HG03571 (cell line): ENCODE measurements around the gene LRRC4C.

ENCODE experiments used
- ATAC-seq: cut with Tn5 transposase; IDR thresholded peaks from one replicate; pipeline ENCODE4 v1.9.1; 2021; ENCODE audit not compliant: unreplicated experiment

The LRRC4C gene

DNA sequence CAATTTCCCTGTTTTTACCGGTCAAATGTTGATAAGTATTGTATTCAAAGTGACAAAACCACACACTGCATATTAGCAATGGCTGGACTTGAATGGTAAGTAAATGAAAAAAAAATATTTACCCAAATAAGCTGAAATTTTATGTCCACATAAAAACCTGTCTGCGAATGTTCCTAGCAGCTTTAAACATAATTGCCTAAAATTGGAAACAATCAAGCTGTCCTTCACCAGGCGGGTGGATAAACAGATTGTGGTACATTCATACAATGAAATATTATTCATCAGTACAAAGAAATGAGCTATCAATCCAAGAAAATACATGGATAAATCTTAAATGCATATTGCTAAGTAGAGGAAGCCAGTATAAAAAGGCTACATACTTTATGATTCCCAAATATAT, 1067.8 kb downstream of the LRRC4C start:
- no peak for ATAC-seq

GRCh38 chr11:40388097-40388818, 1071.2 kb downstream of the LRRC4C start:
- no peak for ATAC-seq

DNA sequence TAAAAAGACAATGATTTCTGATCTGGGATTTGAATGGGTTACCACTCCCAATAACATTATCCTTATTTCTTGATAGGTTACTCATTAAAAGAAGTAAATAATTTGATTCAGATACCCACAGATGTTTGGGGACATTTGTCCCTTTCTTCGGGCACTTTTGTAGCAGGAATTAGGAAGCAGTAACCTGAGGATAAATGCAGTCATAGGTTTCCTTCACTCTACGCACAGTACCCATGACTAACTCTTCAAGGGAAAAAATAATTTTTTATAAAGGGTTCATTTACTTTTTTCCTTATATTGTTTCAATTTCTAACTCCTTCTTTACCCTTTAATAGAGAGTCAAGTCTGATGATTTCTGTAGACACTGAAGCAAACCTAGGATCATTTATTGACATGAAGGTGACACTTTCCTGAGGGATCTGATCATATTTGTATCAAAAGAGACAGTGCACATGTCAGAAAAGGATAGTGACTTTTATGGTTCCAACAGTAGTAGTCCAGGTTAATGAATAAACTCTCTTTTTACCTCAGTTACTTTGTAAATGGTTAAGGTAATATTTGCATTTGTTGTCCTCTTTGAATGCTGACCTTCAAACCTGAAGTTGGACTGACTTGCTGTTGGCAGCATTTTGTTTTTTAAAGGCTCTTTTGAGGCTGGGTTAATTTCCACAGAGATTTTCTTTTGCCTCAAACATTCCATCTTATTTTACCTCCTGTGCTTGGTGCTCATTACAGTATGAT, 1072.0 kb downstream of the LRRC4C start:
- ATAC-seq, result no peak

GRCh38 chr11:40384991-40385390, 1074.5 kb downstream of the LRRC4C start:
- no peak for ATAC-seq

DNA sequence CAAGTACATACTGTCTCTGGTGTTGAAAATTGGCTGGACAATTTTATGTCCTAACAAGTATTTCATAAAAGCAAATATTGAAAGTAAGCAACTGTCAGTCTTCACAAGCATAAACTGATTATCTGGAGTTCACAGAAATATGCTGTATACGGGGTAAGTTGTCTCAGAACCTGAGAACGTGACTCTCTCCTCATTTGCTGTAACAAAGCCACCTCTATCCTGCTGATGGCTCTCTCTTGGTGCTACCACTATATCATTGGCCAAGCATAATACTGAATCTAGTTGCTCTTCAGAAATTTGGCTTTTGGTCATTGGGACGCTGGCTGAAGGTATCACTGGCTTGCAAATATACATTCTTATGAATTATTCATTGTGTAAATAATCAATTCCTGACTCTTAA, 1078.0 kb downstream of the LRRC4C start:
- ATAC-seq, result no peak

GRCh38 chr11:40380835-40381234, 1078.6 kb downstream of the LRRC4C start:
- no peak for ATAC-seq

DNA sequence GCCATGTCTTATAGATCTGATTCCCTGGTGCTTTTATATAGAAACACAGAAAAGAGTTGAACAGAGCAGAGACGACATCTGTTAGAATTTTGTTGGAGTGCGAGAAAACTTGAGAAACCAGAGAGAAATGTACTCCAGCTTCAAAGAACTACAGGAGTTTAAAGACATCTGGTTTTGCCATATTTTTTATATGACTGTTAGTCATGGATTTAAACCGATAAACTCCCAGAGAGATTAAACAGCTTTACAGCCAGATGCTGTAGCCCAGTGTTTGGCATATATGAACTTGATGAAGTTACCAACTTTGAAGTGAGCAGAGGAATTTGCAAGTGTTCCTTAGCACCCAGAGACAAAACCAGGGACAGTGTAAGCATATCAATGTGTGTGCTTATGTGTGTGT, 1083.1 kb downstream of the LRRC4C start:
- ATAC-seq, result no peak

GRCh38 chr11:40370821-40371616, 1088.4 kb downstream of the LRRC4C start:
- ATAC-seq, result no peak

DNA sequence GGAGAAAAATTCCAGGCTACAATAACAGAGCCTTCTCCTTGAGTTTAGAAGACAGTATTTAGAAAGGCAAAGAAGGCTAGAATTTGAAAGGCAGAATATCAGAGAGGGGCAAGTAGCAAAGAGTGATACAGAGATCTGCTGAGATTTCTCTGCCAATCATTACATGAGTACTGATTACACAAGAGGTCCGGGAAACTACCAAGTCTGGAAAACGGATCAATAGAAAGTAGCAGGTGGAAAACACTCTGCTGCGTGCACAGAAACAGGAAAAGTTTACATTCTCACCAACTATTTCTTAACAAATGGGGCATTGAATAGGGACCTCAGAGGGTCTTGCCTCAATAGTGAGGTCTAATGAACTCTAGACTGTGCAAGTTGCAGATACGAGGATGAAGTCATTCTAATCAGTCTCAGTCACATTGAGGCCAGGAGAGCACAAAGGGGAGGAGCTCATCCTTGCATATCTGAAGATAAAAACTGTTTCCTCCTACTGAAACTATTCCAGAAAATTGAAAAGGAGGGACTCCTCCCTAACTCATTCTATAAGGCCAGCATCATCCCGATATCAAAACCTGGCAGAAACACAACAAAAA, 1099.2 kb downstream of the LRRC4C start:
- ATAC-seq, result no peak

DNA sequence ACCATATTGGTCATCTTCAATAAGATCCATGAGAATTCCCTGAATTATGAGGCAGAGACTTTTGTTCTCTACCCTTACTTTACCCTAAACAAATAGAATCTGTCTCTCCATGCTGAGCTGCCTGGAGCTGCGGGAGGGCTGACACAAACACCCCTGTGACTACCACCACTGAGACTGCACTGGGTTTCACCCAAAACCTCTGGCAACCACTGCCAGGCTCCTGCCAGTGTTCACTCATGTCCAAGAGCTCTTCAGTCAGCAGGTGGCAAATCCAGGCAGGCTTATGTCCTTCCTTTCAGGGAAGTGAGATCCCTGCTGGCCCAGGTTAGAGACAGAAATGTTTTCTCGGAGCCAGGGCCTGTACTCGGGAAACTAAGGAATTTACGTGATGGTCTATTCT, 1105.3 kb downstream of the LRRC4C start:
- no peak for ATAC-seq

DNA sequence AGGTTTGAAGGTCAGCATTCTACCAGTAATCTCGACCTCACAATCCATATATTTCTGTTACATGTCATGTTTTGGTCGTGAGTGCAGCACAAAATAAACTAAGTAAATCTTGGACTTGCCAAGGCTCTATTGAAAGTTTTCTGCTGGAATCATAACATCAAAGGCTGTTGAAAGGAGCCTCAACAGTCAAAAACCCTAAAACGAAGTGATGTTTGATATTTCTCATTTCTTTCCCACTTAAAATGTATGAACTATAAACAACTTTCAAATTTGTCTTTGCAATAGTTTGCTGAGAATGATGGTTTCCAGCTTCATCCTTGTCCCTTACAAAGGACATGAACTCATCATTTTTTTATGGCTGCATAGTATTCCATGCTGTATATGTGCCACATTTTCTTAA, 1118.5 kb downstream of the LRRC4C start:
- ATAC-seq, result no peak

DNA sequence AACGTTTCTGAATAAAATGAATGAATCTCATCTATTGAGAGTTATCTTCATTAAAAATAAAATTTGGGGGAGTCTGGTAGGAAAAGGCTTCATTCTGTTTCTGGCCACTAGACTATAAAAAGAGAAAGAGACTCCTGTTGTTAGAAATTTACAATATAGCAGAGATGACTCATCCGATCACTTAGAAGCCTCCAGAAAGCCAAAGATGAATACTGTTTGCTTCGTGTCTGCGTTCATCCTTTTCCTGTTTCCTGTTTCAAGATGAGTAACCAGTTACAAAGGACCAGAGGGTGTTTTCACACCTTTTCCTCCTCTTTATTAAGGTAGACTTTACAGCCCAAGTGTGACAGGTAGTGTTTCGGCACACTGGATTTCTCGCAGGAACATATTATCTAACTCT, 1120.7 kb downstream of the LRRC4C start:
- ATAC-seq, result no peak

GRCh38 chr11:40338062-40338461, 1121.4 kb downstream of the LRRC4C start:
- ATAC-seq, result no peak

- no peak for ATAC-seq
Measured at GRCh38 chr11:40337118-40337517, 1122.3 kb downstream of the LRRC4C start.

GRCh38 chr11:40328890-40329614, 1130.4 kb downstream of the LRRC4C start:
- no peak for ATAC-seq

DNA sequence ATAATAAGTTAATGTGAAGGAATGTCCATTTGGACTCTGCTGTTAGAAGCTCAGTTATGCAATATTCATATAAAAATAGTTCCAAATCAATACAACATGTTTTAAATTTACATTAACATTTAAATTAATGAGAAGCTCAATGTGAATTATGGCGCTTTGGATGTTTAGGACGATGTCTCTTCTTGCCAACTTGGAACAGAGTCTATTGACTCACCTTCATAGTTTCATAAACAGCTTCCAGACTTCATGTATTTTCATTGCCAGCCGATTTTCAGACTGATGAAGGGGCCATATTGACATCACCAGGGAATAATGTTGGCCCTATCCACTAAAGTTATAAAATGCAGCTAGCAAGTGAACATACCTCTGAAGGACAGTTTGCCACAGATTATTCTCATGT, 1136.2 kb downstream of the LRRC4C start:
- no peak for ATAC-seq

DNA sequence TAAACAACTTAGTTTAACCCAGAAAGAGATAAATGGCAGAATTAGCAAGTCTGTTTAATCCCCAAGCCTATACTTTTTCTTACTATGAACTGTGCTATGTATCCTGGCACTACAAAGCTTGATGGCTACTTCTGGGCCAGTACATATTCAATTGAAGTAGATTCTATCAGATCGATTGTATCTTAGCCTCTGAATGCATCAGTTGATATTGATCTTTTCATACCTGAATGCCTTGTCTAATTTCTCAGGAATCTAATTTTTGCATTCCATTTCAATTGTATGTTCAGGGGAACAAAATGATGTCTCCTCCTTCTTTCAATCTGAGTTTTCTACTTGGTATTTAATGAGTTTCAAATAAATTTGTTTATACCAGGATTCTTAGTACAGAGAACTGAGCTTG, 1137.9 kb downstream of the LRRC4C start:
- ATAC-seq, result no peak

DNA sequence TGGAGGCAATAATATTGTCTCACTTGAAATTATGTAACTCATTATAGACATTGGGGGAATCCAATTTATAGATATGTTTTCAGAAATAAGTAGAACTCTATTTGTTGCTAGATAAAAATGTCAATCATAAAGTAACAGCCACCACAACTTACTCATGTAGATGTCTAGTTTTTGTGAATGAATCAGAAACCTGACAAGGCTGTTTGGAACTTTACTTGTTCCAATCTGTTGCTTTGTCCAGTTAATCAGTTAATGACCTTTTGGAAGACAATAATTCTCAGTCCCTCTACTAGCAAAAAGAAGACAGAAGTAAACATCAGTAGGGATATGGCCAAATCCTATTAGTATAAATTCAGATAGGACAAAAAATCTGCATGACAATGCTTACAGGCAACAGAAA, 1143.3 kb downstream of the LRRC4C start:
- no peak for ATAC-seq

GRCh38 chr11:40315122-40315521, 1144.3 kb downstream of the LRRC4C start:
- no peak for ATAC-seq

DNA sequence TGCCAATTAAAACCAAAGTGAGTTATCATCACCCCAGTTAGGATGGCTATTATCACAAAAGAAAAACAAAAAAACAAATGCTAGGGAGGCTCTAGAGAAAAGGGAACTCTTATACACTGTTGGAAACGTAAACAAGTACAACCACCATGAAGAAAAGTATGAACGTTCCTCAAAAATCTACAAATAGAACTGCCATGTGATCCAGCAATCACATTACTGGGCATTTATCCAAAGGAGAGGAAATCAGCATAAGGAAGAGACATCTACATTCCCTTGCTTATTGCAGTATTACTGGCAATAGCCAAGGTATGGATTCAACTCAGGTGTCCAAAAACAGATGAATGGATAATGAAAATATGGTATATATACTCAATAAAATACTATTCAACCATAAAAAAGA, 1145.1 kb downstream of the LRRC4C start:
- ATAC-seq, result no peak
